ENCODE measurements around the gene PLAGL1. TPM values are rescaled to one million over a fixed set of nuclear protein-coding genes. Genes with fewer than 3 reads are reported as not detected.

Gene PLAGL1
- total and polyA plus RNA-seq, 2 donors (not counting 1 experiment from before 2014, with no cell fraction given) = 23.6 to 36.0 TPM

DNA sequence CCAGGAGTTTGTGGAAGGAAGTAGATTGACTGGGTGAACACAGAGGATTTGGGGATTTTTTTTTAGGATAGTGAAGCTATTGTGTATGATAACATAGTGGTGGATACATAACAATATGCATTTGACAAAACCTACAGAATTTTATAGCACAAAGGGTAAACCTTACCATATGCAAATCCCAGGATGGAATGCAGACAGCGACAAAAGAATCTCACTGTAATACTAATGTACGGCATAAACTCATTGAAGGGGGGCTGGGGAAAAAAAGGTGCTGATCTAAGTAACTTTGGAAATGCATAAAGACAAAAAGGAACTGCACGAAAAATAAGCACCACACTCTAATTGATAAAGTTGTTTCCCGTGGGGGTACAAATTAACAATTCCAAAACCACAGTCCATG, 15.2 kb upstream of the PLAGL1 start:
- intact Hi-C loops (cut with micrococcal nuclease) = no loop called here
- ChIA-PET CTCF (interaction anchor here (1.5 kb wide), 1 partner anchor 11 kb away, joined by 7 read pairs; no protein-coding TSS in a partner anchor), POLR2A (no interaction called here)
- WGBS (ENCODE audit: insufficient coverage) = no CpG with 5 or more reads among the region's 4 CpGs
- no peaks in the 10 kb centered on the region for H3K9me3 ChIP-seq (ENCODE audit: control extremely low read depth in 1 of 3, control insufficient read depth in 2 of 3, insufficient read depth in 1 of 3, low read length in 2 of 3)
- no peak overlapping the region for H2AFZ ChIP-seq (ENCODE audit: insufficient read depth, low read depth, low read length, poor library complexity, severe bottlenecking)
- no peak for DNase-seq
- TF ChIP-seq, protein P1, sequence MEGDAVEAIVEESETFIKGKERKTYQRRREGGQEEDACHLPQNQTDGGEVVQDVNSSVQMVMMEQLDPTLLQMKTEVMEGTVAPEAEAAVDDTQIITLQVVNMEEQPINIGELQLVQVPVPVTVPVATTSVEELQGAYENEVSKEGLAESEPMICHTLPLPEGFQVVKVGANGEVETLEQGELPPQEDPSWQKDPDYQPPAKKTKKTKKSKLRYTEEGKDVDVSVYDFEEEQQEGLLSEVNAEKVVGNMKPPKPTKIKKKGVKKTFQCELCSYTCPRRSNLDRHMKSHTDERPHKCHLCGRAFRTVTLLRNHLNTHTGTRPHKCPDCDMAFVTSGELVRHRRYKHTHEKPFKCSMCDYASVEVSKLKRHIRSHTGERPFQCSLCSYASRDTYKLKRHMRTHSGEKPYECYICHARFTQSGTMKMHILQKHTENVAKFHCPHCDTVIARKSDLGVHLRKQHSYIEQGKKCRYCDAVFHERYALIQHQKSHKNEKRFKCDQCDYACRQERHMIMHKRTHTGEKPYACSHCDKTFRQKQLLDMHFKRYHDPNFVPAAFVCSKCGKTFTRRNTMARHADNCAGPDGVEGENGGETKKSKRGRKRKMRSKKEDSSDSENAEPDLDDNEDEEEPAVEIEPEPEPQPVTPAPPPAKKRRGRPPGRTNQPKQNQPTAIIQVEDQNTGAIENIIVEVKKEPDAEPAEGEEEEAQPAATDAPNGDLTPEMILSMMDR (IDR thresholded peaks at IDR 0.05) = no peak
- no peak for TF ChIP-seq EZH2 (IDR thresholded peaks at IDR 0.05; ENCODE audit: borderline replicate concordance, insufficient read depth, low read depth, low read length, poor library complexity, severe bottlenecking)
- no peaks in the 10 kb centered on the region for H4K20me1 ChIP-seq (ENCODE audit: control insufficient read depth, insufficient read depth, low read length, poor library complexity, severe bottlenecking)
- H3K9me3 Mint-ChIP-seq (ENCODE audit: insufficient read depth) = no peaks in the 10 kb centered on the region
- H3K27ac ChIP-seq (ENCODE audit: low read length in 2 of 2) = no peak overlapping the region
- no peaks in the 10 kb centered on the region for H3K4me1 Mint-ChIP-seq
- H3K4me2 ChIP-seq (replicated peaks; ENCODE audit: low read depth, low read length, poor library complexity, severe bottlenecking) = no peak overlapping the region
- H3K36me3 ChIP-seq (replicated peaks in 1 of 2; ENCODE audit: control extremely low read depth in 1 of 2, control insufficient read depth in 1 of 2, extremely low read depth in 1 of 2, insufficient read depth in 2 of 2, low read length in 1 of 2) = no peaks in the 10 kb centered on the region
- no peaks in the 10 kb centered on the region for H3K4me1 ChIP-seq (ENCODE audit: control insufficient read depth in 2 of 2, insufficient read depth in 2 of 2, low read length in 2 of 2)
- H3K4me3 ChIP-seq (ENCODE audit: control extremely low read depth in 1 of 5, extremely low read depth in 1 of 5, insufficient read depth in 1 of 5, low read depth in 2 of 5, low read length in 4 of 5) = no peak overlapping the region
- H3K9ac ChIP-seq (ENCODE audit: low read length) = no peak overlapping the region
- H3K4me3 Mint-ChIP-seq = no peak overlapping the region
- no peak overlapping the region for H3K27ac Mint-ChIP-seq
- no peaks in the 10 kb centered on the region for H3K27me3 Mint-ChIP-seq
- H3K27me3 ChIP-seq (replicated peaks in 1 of 4; ENCODE audit: control extremely low read depth in 1 of 4, control insufficient read depth in 3 of 4, insufficient read depth in 4 of 4, low read length in 3 of 4) = no peaks in the 10 kb centered on the region
- ATAC-seq (ENCODE audit: low read depth) = no peak
- H3K79me2 ChIP-seq (ENCODE audit: control insufficient read depth, insufficient read depth, low read length) = no peaks in the 10 kb centered on the region

DNA sequence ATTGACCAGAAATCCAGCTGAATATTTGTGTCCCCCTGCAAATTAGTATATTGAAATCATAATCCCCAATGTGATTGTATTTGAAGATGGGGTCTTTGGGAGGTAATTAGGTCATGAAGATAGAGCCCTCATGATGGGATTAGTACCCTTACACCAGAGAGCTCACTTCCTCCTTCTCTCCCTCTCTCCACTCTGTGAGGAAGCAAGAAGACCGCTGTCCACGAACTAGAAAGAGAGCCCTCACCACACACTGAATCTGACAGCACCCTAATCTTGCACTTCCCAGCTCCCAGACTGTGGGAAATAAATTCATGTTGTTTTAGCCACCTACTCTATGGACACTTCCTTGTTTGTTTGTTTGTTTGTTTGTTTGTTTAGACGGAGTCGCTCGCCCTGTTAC, 11.9 kb upstream of the PLAGL1 start:
- Histone ChIP-seq H2AFZ (ENCODE audit: insufficient read depth, low read depth, low read length, poor library complexity, severe bottlenecking) (no peak overlapping the region), H3K79me2 (ENCODE audit: control insufficient read depth, insufficient read depth, low read length) (no peaks in the 10 kb centered on the region), H3K4me1 (ENCODE audit: control insufficient read depth in 2 of 2, insufficient read depth in 2 of 2, low read length in 2 of 2) (no peaks in the 10 kb centered on the region), H3K9ac (ENCODE audit: low read length) (no peak overlapping the region), H4K20me1 (ENCODE audit: control insufficient read depth, insufficient read depth, low read length, poor library complexity, severe bottlenecking) (no peaks in the 10 kb centered on the region), H3K4me2 (replicated peaks; ENCODE audit: low read depth, low read length, poor library complexity, severe bottlenecking) (no peak overlapping the region), H3K27ac (ENCODE audit: low read length in 2 of 2) (no peak overlapping the region), H3K36me3 (replicated peaks in 1 of 2; ENCODE audit: control extremely low read depth in 1 of 2, control insufficient read depth in 1 of 2, extremely low read depth in 1 of 2, insufficient read depth in 2 of 2, low read length in 1 of 2) (no peaks in the 10 kb centered on the region), H3K27me3 (replicated peaks in 1 of 4; ENCODE audit: control extremely low read depth in 1 of 4, control insufficient read depth in 3 of 4, insufficient read depth in 4 of 4, low read length in 3 of 4) (no peaks in the 10 kb centered on the region), H3K9me3 (ENCODE audit: control extremely low read depth in 1 of 3, control insufficient read depth in 2 of 3, insufficient read depth in 1 of 3, low read length in 2 of 3) (no peaks in the 10 kb centered on the region), H3K4me3 (ENCODE audit: control extremely low read depth in 1 of 5, extremely low read depth in 1 of 5, insufficient read depth in 1 of 5, low read depth in 2 of 5, low read length in 4 of 5) (no peak overlapping the region)
- Mint-ChIP-seq H3K4me3 (no peak overlapping the region), H3K4me1 (no peaks in the 10 kb centered on the region), H3K27me3 (no peaks in the 10 kb centered on the region), H3K9me3 (ENCODE audit: insufficient read depth) (no peaks in the 10 kb centered on the region), H3K27ac (no peak overlapping the region)
- no peak for ATAC-seq (ENCODE audit: low read depth)
- intact Hi-C loops (cut with micrococcal nuclease) = no loop called here
- ChIA-PET POLR2A (no interaction called here), CTCF (interaction anchor here (1.3 kb wide), 1 partner anchor 445 kb away, joined by 4 read pairs; no protein-coding TSS in a partner anchor)
- 100% methylated on average over 2 of the region's 5 CpGs for WGBS (ENCODE audit: insufficient coverage)
- TF ChIP-seq, protein P1 (IDR thresholded peaks at IDR 0.05) = no peak
- no peak for TF ChIP-seq EZH2 (IDR thresholded peaks at IDR 0.05; ENCODE audit: borderline replicate concordance, insufficient read depth, low read depth, low read length, poor library complexity, severe bottlenecking)
- DNase-seq = no peak
